HL-60 (cell line): ENCODE data around the gene DDC.

Source experiments
- DNase-seq, 2 experiments: peaks; one replicate each; pipeline ENCODE4 v3.0.0-alpha.2; 2010 to 2020; ENCODE audit warnings: low read depth in 1 of 2, low spot score in 1 of 2
- H3K27ac ChIP-seq: fragments of 250-450 bp; sonication (Bioruptor Pico); replicated peaks from 2 replicates; pipeline ENCODE4 v1.5.1; 2020; ENCODE audit warnings: mild to moderate bottlenecking, moderate library complexity
- H3K27me3 ChIP-seq: fragments of 250-450 bp; sonication (Bioruptor Pico); 2 replicates; pipeline ENCODE4 v1.5.1; 2021; ENCODE audit warnings: mild to moderate bottlenecking, moderate library complexity; ENCODE audit not compliant: insufficient read depth, poor library complexity, severe bottlenecking
- H3K4me3 ChIP-seq: replicated peaks from 2 replicates; pipeline ENCODE4 v1.5.1; 2011; ENCODE audit warnings: mild to moderate bottlenecking, control low read depth, low read length; ENCODE audit not compliant: insufficient read depth
- GABPA ChIP-seq: IDR thresholded peaks from 2 replicates; pipeline ENCODE4 v1.6.1; 2012; ENCODE audit warnings: low read depth
- POLR2AphosphoS5 ChIP-seq: IDR thresholded peaks from 2 replicates; pipeline ENCODE4 v1.6.1; 2012; ENCODE audit warnings: low read depth
- SPI1 ChIP-seq: IDR thresholded peaks from 2 replicates; pipeline ENCODE4 v1.6.1; 2012; ENCODE audit warnings: low read depth, mild to moderate bottlenecking, borderline replicate concordance
- TF ChIP-seq, protein P1 (sequence below): IDR thresholded peaks from one replicate; pipeline ENCODE4 v1.5.1; 2011; ENCODE audit warnings: low read length, control low read depth, inconsistent platforms; ENCODE audit not compliant: insufficient read depth
- TF ChIP-seq, protein P2 (sequence below): IDR thresholded peaks from 2 replicates; pipeline ENCODE4 v1.6.1; 2012; ENCODE audit warnings: low read depth; ENCODE audit not compliant: insufficient replicate concordance

Gene DDC

DNA sequence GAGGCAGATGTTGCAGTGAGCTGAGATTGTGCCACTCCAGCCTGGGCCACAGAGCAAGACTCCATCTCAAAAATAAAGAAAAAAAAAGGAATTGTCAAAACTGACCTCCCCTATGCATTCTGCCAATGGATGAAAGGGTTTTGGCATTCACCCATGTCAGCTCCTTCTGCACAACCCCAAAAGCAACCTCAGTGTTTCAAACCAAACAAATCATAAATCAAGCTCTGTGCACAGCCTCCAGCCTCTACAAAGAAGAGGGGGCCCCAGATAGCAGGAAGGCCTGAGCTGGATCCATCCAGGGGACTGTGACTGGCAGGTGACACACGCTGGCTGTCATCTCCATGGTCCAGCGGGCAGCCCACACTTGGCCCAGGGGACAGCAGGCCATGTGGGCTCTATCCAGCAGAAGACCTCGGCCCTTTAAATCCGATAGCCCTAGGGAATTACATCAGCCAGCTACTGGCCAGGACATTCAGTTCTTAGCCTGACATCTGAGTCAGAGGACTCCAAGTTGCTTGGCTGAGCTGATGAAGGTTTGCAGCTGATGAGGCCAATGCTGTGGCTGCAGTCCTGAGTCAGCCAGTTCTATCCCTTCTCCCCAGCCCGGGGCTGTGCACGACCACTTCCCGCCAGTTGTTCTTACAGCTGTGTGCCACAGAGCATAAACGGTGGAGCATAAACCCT is 63.1 kb downstream of the DDC start:
- Histone ChIP-seq H3K27me3 (peaks cover 12% of the 10 kb centered on the region), H3K27ac (no peak overlapping the region), H3K4me3 (no peak overlapping the region)
- TF ChIP-seq GABPA (no peak), POLR2AphosphoS5 (no peak), SPI1 (no peak)
- TF ChIP-seq, protein P1, sequence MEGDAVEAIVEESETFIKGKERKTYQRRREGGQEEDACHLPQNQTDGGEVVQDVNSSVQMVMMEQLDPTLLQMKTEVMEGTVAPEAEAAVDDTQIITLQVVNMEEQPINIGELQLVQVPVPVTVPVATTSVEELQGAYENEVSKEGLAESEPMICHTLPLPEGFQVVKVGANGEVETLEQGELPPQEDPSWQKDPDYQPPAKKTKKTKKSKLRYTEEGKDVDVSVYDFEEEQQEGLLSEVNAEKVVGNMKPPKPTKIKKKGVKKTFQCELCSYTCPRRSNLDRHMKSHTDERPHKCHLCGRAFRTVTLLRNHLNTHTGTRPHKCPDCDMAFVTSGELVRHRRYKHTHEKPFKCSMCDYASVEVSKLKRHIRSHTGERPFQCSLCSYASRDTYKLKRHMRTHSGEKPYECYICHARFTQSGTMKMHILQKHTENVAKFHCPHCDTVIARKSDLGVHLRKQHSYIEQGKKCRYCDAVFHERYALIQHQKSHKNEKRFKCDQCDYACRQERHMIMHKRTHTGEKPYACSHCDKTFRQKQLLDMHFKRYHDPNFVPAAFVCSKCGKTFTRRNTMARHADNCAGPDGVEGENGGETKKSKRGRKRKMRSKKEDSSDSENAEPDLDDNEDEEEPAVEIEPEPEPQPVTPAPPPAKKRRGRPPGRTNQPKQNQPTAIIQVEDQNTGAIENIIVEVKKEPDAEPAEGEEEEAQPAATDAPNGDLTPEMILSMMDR: no peak
- TF ChIP-seq, protein P2, sequence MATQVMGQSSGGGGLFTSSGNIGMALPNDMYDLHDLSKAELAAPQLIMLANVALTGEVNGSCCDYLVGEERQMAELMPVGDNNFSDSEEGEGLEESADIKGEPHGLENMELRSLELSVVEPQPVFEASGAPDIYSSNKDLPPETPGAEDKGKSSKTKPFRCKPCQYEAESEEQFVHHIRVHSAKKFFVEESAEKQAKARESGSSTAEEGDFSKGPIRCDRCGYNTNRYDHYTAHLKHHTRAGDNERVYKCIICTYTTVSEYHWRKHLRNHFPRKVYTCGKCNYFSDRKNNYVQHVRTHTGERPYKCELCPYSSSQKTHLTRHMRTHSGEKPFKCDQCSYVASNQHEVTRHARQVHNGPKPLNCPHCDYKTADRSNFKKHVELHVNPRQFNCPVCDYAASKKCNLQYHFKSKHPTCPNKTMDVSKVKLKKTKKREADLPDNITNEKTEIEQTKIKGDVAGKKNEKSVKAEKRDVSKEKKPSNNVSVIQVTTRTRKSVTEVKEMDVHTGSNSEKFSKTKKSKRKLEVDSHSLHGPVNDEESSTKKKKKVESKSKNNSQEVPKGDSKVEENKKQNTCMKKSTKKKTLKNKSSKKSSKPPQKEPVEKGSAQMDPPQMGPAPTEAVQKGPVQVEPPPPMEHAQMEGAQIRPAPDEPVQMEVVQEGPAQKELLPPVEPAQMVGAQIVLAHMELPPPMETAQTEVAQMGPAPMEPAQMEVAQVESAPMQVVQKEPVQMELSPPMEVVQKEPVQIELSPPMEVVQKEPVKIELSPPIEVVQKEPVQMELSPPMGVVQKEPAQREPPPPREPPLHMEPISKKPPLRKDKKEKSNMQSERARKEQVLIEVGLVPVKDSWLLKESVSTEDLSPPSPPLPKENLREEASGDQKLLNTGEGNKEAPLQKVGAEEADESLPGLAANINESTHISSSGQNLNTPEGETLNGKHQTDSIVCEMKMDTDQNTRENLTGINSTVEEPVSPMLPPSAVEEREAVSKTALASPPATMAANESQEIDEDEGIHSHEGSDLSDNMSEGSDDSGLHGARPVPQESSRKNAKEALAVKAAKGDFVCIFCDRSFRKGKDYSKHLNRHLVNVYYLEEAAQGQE: no peak
- DNase-seq: no peak

DNA sequence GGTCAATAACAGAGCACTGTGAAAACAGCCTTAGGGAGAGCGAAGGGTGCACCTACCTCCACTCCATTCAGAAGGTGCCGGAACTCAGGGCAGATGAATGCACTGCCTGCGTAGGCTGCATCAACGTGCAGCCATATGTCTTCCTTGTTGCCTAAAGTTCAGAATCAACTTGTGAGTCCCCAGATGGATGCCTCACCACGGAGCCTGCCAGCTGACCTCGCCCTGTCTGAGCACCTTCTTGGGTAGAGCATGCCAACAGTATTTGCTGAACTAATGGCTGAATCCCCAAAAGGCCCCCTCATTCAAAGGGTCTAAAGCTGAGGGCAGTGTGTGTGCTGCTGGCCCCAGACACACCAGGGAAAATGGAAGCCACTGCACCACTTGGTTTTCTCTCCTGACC is 66.1 kb downstream of the DDC start:
- Histone ChIP-seq H3K27ac (no peak overlapping the region), H3K4me3 (no peak overlapping the region), H3K27me3 (peaks cover 20% of the 10 kb centered on the region)
- no peak for DNase-seq
- TF ChIP-seq SPI1: no peak
- TF ChIP-seq, protein P2: no peak

DNA sequence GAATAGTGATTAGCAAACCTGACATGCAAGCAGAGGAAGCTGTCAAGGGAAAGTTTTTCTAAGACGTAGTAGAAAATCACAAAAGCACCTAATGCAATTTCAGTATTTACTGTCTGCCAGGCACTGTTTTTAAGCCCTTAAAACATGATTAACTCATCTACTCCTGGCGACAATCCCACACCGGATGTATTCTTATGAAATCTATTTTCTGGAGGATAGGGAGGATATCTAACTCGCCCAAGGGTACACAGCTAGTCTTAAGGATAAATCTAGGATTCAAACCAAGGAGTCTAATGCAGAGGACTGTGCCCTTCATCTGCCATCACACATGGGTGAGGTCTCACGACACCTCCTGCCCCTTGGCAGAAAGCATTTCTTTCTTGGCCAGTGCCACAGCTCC is 67.2 kb downstream of the DDC start:
- H3K4me3 ChIP-seq: no peak overlapping the region
- TF ChIP-seq, protein P1: no peak
- TF ChIP-seq GABPA (no peak), SPI1 (no peak), POLR2AphosphoS5 (no peak)
- TF ChIP-seq, protein P2: no peak
- H3K27ac ChIP-seq: no peak overlapping the region
- peaks cover 20% of the 10 kb centered on the region for H3K27me3 ChIP-seq
- no peak for DNase-seq
